SH-SY5Y (cell line): Measurements from ENCODE around the gene TLE2.

Experiments used
- GATA2 ChIP-seq: IDR thresholded peaks from 2 replicates; pipeline ENCODE4 v1.6.1; 2011; ENCODE audit warnings: mild to moderate bottlenecking, low read depth, low read length
- GATA3 ChIP-seq: IDR thresholded peaks from 2 replicates; pipeline ENCODE4 v1.6.1; 2011; ENCODE audit warnings: low read depth, mild to moderate bottlenecking, low read length, moderate library complexity

Gene TLE2

GRCh38 chr19:3061182-3062161 lies 32.4 kb upstream of the TLE2 start:
- TF ChIP-seq GATA3: no peak
- TF ChIP-seq GATA2: no peak

GRCh38 chr19:3060857-3061181 lies 31.7 kb upstream of the TLE2 start:
- TF ChIP-seq GATA2: no peak
- TF ChIP-seq GATA3: no peak

DNA sequence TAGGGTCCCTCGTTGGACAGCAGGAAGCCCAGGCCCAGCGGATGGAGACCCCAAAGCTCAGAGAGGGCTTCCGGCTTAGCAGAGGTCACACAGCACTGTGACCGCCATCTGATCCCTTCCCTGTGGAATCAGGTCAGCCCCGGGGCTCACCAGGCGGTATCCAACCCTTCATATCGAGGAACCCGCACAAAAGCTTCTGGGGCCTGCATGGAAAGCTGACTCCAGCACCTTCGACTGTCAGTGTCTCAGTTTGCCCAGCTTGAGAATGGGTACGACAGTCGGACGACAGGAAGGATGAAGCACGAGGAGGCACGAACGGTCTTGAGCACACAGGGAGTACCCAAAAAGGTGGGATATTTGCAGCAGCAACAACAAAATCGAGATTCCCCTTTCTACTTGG lies 30.6 kb upstream of the TLE2 start:
- TF ChIP-seq GATA3 (no peak), GATA2 (no peak)

DNA sequence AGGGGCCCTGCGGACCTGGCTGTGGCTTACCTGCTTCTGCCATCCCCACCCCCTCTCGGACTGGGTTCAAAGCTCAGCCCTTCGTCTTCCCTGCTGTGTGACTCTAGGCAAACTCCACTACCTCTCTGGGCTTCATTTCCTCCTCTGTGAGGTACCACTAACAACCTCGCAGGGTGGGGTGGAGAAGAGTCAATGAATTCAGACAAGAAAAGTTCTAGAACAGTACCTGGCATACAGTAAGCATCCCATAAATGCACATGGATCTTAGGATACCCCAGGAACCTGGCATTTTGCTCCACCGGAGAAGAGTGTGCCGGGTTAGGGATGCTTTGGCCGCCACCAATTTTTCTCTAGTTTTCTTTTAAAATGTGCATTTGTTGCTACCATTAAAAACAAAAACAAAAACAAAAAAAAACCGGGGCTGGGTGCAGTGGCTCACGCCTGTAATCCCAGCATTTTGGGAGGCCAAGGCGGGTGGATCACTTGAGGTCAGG lies 29.8 kb upstream of the TLE2 start:
- no peak for TF ChIP-seq GATA2
- no peak for TF ChIP-seq GATA3

GRCh38 chr19:3058009-3058820 lies 29.1 kb upstream of the TLE2 start:
- TF ChIP-seq GATA3: no peak
- TF ChIP-seq GATA2: no peak

DNA sequence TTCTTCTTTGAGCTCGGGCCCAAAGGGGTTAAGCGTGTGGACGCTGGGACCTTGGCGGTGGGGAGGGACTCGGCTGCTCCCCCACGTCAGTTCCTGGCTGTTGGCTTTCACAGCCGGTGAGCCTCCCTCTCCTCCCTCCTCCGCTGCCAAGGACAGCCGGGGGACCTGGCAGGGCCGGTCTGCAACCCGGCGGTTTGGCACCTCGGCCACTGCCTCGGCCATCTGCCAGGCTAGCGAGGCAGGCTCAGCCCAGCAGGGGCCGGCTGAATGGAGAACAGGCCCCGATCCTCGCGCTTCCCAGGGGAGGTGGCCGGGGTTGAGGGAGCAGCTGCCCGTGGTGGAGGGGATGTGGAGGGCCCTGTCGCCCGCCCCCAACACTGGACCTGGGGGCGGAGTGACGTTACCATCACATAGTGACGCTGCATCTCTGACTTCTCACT lies 28.2 kb upstream of the TLE2 start:
- TF ChIP-seq GATA3 (no peak), GATA2 (no peak)

DNA sequence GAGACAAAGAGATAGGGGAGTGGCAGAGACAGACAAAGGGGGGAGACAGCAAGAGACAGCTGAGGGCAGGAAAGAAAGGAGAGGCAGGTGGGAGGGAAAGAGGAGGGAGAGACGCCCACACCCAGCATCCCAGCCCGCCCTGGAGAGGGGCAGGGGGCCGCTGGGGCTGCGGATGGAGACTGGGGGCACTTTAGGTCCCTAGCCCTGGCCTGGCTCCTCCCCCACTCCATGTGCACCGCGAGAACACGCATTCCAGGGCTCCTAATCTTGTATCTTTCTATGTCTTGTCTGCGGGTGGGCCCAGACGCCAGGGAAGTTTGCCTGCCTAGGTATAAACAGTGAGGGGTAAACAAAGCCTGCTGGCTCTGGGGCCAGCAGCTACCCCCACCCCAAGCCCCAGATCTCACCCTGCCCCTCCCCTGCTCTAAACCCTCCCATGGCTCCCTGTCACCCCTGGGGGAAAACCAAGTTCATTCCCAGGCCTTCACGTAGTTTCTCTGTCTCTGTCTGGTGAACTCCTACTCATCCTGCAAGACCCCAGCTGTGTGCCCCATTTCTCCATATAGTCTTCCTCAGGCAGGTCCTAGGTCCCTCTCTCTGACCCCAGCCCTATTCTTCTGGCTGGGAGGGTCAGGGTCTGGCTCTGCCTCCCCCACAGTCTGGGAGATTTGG lies 27.5 kb upstream of the TLE2 start:
- TF ChIP-seq GATA2 (no peak), GATA3 (no peak)

- no peak for TF ChIP-seq GATA3
- TF ChIP-seq GATA2: no peak
These were observed 26.8 kb upstream of the TLE2 start for GRCh38 chr19:3055741-3056416.

GRCh38 chr19:3054972-3055740 lies 26.1 kb upstream of the TLE2 start:
- no peak for TF ChIP-seq GATA2
- TF ChIP-seq GATA3: no peak

GRCh38 chr19:3054265-3054971 lies 25.3 kb upstream of the TLE2 start:
- TF ChIP-seq GATA2: no peak
- TF ChIP-seq GATA3: no peak

GRCh38 chr19:3053780-3054179 lies 24.7 kb upstream of the TLE2 start:
- TF ChIP-seq GATA3 (no peak), GATA2 (no peak)

GRCh38 chr19:3053218-3053621 lies 24.1 kb upstream of the TLE2 start:
- TF ChIP-seq GATA3 (no peak), GATA2 (no peak)
